NB4 (cell line): ENCODE results near the gene IL23R.

Experiments
- POLR2A ChIP-seq: IDR thresholded peaks from 2 replicates; pipeline ENCODE4 v1.6.1; 2011; ENCODE audit warnings: mild to moderate bottlenecking; ENCODE audit not compliant: insufficient read length; ENCODE audit errors: extremely low read depth
- TF ChIP-seq, protein P1 (sequence below): IDR thresholded peaks from one replicate; pipeline ENCODE4 v1.5.1; 2012; ENCODE audit warnings: low read depth, low read length

GRCh38 chr1:67213948-67214347, 47.7 kb downstream of the IL23R start:
- TF ChIP-seq, protein P1, sequence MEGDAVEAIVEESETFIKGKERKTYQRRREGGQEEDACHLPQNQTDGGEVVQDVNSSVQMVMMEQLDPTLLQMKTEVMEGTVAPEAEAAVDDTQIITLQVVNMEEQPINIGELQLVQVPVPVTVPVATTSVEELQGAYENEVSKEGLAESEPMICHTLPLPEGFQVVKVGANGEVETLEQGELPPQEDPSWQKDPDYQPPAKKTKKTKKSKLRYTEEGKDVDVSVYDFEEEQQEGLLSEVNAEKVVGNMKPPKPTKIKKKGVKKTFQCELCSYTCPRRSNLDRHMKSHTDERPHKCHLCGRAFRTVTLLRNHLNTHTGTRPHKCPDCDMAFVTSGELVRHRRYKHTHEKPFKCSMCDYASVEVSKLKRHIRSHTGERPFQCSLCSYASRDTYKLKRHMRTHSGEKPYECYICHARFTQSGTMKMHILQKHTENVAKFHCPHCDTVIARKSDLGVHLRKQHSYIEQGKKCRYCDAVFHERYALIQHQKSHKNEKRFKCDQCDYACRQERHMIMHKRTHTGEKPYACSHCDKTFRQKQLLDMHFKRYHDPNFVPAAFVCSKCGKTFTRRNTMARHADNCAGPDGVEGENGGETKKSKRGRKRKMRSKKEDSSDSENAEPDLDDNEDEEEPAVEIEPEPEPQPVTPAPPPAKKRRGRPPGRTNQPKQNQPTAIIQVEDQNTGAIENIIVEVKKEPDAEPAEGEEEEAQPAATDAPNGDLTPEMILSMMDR: no peak
- no peak for TF ChIP-seq POLR2A
